Thymus (tissue), 14 donors: ENCODE data around the gene DCST1. TPM values are rescaled to one million over a fixed set of nuclear protein-coding genes. Genes with fewer than 3 reads are reported as not detected.
"Not testable (repeated sequence)": the region's sequence is repeated elsewhere in the genome, so short reads cannot be mapped to it uniquely, and the experiment has no call there.

Experiments
- DNase-seq, 9 donors: peaks; one replicate each; pipeline ENCODE4 v3.0.0-alpha.2; 2013; ENCODE audit warnings: low spot score in 9 of 9, low read depth in 6 of 9, missing footprints in 1 of 9
- H3K27ac ChIP-seq, 2 donors: one replicate each; pipeline ENCODE4 v1.5.1; 2013; ENCODE audit warnings: control low read depth in 1 of 2, low read depth in 1 of 2, low read length in 1 of 2, mild to moderate bottlenecking in 1 of 2, moderate library complexity in 1 of 2
- H3K27me3 ChIP-seq, 2 donors: one replicate each; pipeline ENCODE4 v1.5.1; 2013; ENCODE audit warnings: low read length in 1 of 2; ENCODE audit not compliant: control insufficient read depth in 2 of 2, insufficient read depth in 1 of 2
- H3K36me3 ChIP-seq, 2 donors: one replicate each; pipeline ENCODE4 v1.5.1; 2013; ENCODE audit warnings: low read length in 1 of 2, mild to moderate bottlenecking in 1 of 2, moderate library complexity in 1 of 2; ENCODE audit not compliant: control insufficient read depth in 2 of 2, insufficient read depth in 2 of 2
- H3K4me1 ChIP-seq, 2 donors: one replicate each; pipeline ENCODE4 v1.5.1; 2013; ENCODE audit warnings: low read length in 2 of 2; ENCODE audit not compliant: control insufficient read depth in 2 of 2, insufficient read depth in 2 of 2
- H3K4me3 ChIP-seq, 2 donors: one replicate each; pipeline ENCODE4 v1.5.1; 2013; ENCODE audit warnings: low read length in 2 of 2, control low read depth in 1 of 2, mild to moderate bottlenecking in 1 of 2
- H3K9me3 ChIP-seq, 2 donors: one replicate each; pipeline ENCODE4 v1.5.1; 2013; ENCODE audit warnings: low read length in 1 of 2, mild to moderate bottlenecking in 1 of 2; ENCODE audit not compliant: control insufficient read depth in 2 of 2, insufficient read depth in 1 of 2
- WGBS: extraction: QIAGEN DNeasy Blood & Tissue Kit; methylation state at CpG from one replicate; pipeline ENCODE4 v1.1.7; 2013; 5-methylcytosine and 5-hydroxymethylcytosine counted together
- long read RNA-seq, 10 donors: transcript quantifications; one replicate each; lab custom pipeline, GENCODE V29; 2026
- polyA plus RNA-seq: library from polyadenylated mRNA; stranded (reverse); fragments of 200-250 nt; gene quantifications from one replicate; pipeline ENCODE4 v1.2.3, GENCODE V29; 2013
- total RNA-seq: library from RNA; stranded (reverse); fragments of 120-200 nt; gene quantifications from one replicate; pipeline ENCODE4 v1.2.4, GENCODE V29; 2013
- donor health status: healthy.

The DCST1 gene
- not detected for total RNA-seq
- not detected for polyA plus RNA-seq
- long read RNA-seq, donor 1: 0 reads
- long read RNA-seq, donor 2: 0 reads
- long read RNA-seq, donor 3: 0 reads
- long read RNA-seq, donor 4: 0 reads
- long read RNA-seq, donor 5: 0 reads
- long read RNA-seq, donor 6: 0 reads
- long read RNA-seq, donor 7: 0 reads
- long read RNA-seq, donor 8: 0 reads
- long read RNA-seq, donor 9: 0 reads
- long read RNA-seq, donor 10: 0 reads

- Histone ChIP-seq H3K27ac (no peak within 1 kb of the TSS), H3K4me1 (no peaks in the 10 kb centered on the region), H3K36me3 (no peaks in the 10 kb centered on the region), H3K4me3 (no peak within 1 kb of the TSS), H3K9me3 (peaks cover 0 to 6% of the 10 kb centered on the region in 2 donors), H3K27me3 (peaks cover 2 to 59% of the 10 kb centered on the region in 2 donors)
- WGBS: 96% methylated on average over 9 of the region's 9 CpGs
- no peak for DNase-seq
Measured at GRCh38 chr1:155033524-155033923, at the start of gene DCST1, which contains the start of gene DCST2. TSS of gene DCST1 (plus strand) at chr1:155033824. CDS start at chr1:155034037, 213 bp downstream. TSS of gene DCST2 (minus strand) at chr1:155033781. CDS start at chr1:155033701, 80 bp downstream.

- not testable (repeated sequence) for H3K4me3 ChIP-seq, H3K27ac ChIP-seq, H3K27me3 ChIP-seq, H3K9me3 ChIP-seq, DNase-seq
- H3K4me1 ChIP-seq: peaks cover 16 to 22% of the 10 kb centered on the region in 2 donors
- WGBS: 99% methylated on average over 4 of the region's 4 CpGs
- peaks cover 22 to 34% of the 10 kb centered on the region in 2 donors for H3K36me3 ChIP-seq
Measured at GRCh38 chr1:154986736-154987135, 46.9 kb upstream of the DCST1 start.

- no peak for DNase-seq
- H3K27ac ChIP-seq: no peak overlapping the region
- WGBS: 95% methylated on average over 6 of the region's 6 CpGs
- no peaks in the 10 kb centered on the region for H3K9me3 ChIP-seq
- peaks cover 22 to 34% of the 10 kb centered on the region in 2 donors for H3K36me3 ChIP-seq
- peaks cover 14 to 19% of the 10 kb centered on the region in 2 donors for H3K4me1 ChIP-seq
- no peak overlapping the region for H3K4me3 ChIP-seq
- H3K27me3 ChIP-seq: no peaks in the 10 kb centered on the region
Measured at GRCh38 chr1:154987326-154987725, 46.3 kb upstream of the DCST1 start.

GRCh38 chr1:154988058-154988954, 45.3 kb upstream of the DCST1 start:
- 98% methylated on average over 17 of the region's 17 CpGs for WGBS
- H3K27me3 ChIP-seq: no peaks in the 10 kb centered on the region
- peaks cover 22 to 34% of the 10 kb centered on the region in 2 donors for H3K36me3 ChIP-seq
- no peak overlapping the region for H3K27ac ChIP-seq
- no peak for DNase-seq
- H3K9me3 ChIP-seq: no peaks in the 10 kb centered on the region
- H3K4me1 ChIP-seq: peaks cover 9 to 12% of the 10 kb centered on the region in 2 donors
- H3K4me3 ChIP-seq: no peak overlapping the region

- Histone ChIP-seq H3K36me3 (peaks cover 22 to 34% of the 10 kb centered on the region in 2 donors), H3K4me1 (peaks cover 0 to 2% of the 10 kb centered on the region in 2 donors), H3K27me3 (peaks cover 0 to 10% of the 10 kb centered on the region in 2 donors), H3K9me3 (no peaks in the 10 kb centered on the region), H3K4me3 (no peak overlapping the region), H3K27ac (no peak overlapping the region)
- DNase-seq: no peak
- 94% methylated on average over 3 of the region's 3 CpGs for WGBS
Measured at GRCh38 chr1:154989195-154989860, 44.3 kb upstream of the DCST1 start.

- no peak for DNase-seq
- H3K36me3 ChIP-seq: peaks cover 22 to 31% of the 10 kb centered on the region in 2 donors
- no peak overlapping the region for H3K27ac ChIP-seq
- peaks cover 0 to 19% of the 10 kb centered on the region in 2 donors for H3K27me3 ChIP-seq
- no peak overlapping the region for H3K4me3 ChIP-seq
- H3K4me1 ChIP-seq: no peaks in the 10 kb centered on the region
- H3K9me3 ChIP-seq: no peaks in the 10 kb centered on the region
- WGBS: 96% methylated on average over 8 of the region's 8 CpGs
Measured at GRCh38 chr1:154990276-154990675, 43.3 kb upstream of the DCST1 start.

GRCh38 chr1:154992721-154993571, 40.7 kb upstream of the DCST1 start:
- no peak overlapping the region for H3K27ac ChIP-seq
- H3K36me3 ChIP-seq: peaks cover 18 to 22% of the 10 kb centered on the region in 2 donors
- H3K4me1 ChIP-seq: peaks cover 0 to 10% of the 10 kb centered on the region in 2 donors
- H3K4me3 ChIP-seq: no peak overlapping the region
- no peak for DNase-seq
- WGBS: 93% methylated on average over 14 of the region's 14 CpGs
- peaks cover 0 to 3% of the 10 kb centered on the region in 2 donors for H3K9me3 ChIP-seq
- H3K27me3 ChIP-seq: peaks cover 22 to 43% of the 10 kb centered on the region in 2 donors

GRCh38 chr1:154993572-154994268, 39.9 kb upstream of the DCST1 start, which contains the start of gene LENEP:
TSS of gene LENEP (plus strand) at chr1:154993586. CDS start at chr1:154993608, 22 bp downstream.
- Histone ChIP-seq H3K36me3 (peaks cover 11 to 14% of the 10 kb centered on the region in 2 donors), H3K9me3 (peaks cover 0 to 3% of the 10 kb centered on the region in 2 donors), H3K27me3 (peaks cover 23 to 50% of the 10 kb centered on the region in 2 donors), H3K4me3 (no peak within 1 kb of the TSS), H3K4me1 (peaks cover 0 to 18% of the 10 kb centered on the region in 2 donors), H3K27ac (no peak within 1 kb of the TSS)
- 91% methylated on average over 8 of the region's 8 CpGs for WGBS
- DNase-seq: no peak
